Upper lobe of left lung (tissue), 6 donors: ENCODE data around the gene TMTC1. TPM values are rescaled to one million over a fixed set of nuclear protein-coding genes. Genes with fewer than 3 reads are reported as not detected.
"Not testable (repeated sequence)": the region's sequence is repeated elsewhere in the genome, so short reads cannot be mapped to it uniquely, and the experiment has no call there.

Experiments used
- ATAC-seq, 2 donors: fragments of 200-7000 bp; cut with Tn5 transposase; one replicate each; pipeline ENCODE4 v1.9.1; 2022; ENCODE audit warnings: mild to moderate bottlenecking in 2 of 2, moderate library complexity in 2 of 2; ENCODE audit not compliant: low FRiP score in 2 of 2
- DNase-seq, 2 donors: peaks; one replicate each; pipeline ENCODE4 v3.0.0-alpha.2; 2019 to 2020
- H3K27ac ChIP-seq, 4 donors: fragments of 200-600 bp; sonication (generic); one replicate each; pipeline ENCODE4 v1.5.1; 2016 to 2019
- H3K27me3 ChIP-seq, 4 donors: fragments of 200-600 bp; sonication (generic); one replicate each; pipeline ENCODE4 v1.5.1; 2017 to 2019
- H3K36me3 ChIP-seq, 4 donors: fragments of 200-600 bp; sonication (generic); one replicate each; pipeline ENCODE4 v1.5.1; 2016 to 2019
- H3K4me1 ChIP-seq, 4 donors: fragments of 200-600 bp; sonication (generic); one replicate each; pipeline ENCODE4 v1.5.1; 2018 to 2019
- H3K4me3 ChIP-seq, 4 donors: fragments of 200-600 bp; sonication (generic); one replicate each; pipeline ENCODE4 v1.5.1; 2017 to 2019; ENCODE audit warnings: mild to moderate bottlenecking in 2 of 4, moderate library complexity in 1 of 4
- H3K9me3 ChIP-seq, 4 donors: fragments of 200-600 bp; sonication (generic); one replicate each; pipeline ENCODE4 v1.5.1; 2018 to 2019
- CTCF ChIP-seq, 6 experiments: fragments of 450-650 bp in 4 of 6; fragments of 200-600 bp in 2 of 6; sonication (generic) in 2 of 6; IDR thresholded peaks; one replicate each; pipeline ENCODE4 v1.5.1; 2016 to 2019; ENCODE audit warnings: antibody characterized with exemption in 6 of 6
- EP300 ChIP-seq, 4 donors: sonication (generic); formaldehyde crosslinking; IDR thresholded peaks; one replicate each; pipeline ENCODE4 v1.5.1; 2017; ENCODE audit warnings: antibody characterized with exemption in 4 of 4, control low read depth in 2 of 4
- POLR2A ChIP-seq, 4 donors: fragments of 450-650 bp; IDR thresholded peaks; one replicate each; pipeline ENCODE4 v1.5.1; 2016 to 2017; ENCODE audit warnings: antibody characterized with exemption in 4 of 4, mild to moderate bottlenecking in 2 of 4
- POLR2AphosphoS5 ChIP-seq, 2 donors: sonication (generic); formaldehyde crosslinking; IDR thresholded peaks; one replicate each; pipeline ENCODE4 v1.5.1; 2017; ENCODE audit warnings: antibody characterized with exemption in 2 of 2
- WGBS, 2 donors: methylation state at CpG; one replicate each; pipeline ENCODE4 v1.1.5; 2017 to 2018; 5-methylcytosine and 5-hydroxymethylcytosine counted together
- total RNA-seq, 6 donors: library from RNA; depleted of rRNA in 4 of 6; stranded (reverse); fragments of >200 nt in 4 of 6; gene quantifications; one replicate each; pipeline versions ENCODE4 v1.1.0 to v1.2.1, GENCODE V29; 2016 to 2021
- donor health status: DM: no; HTN: no; CAD: no; lungs with moderate emphysema.
- donor health status: DM: no; HTN: yes; CAD: no; lungs with severe emphysema.

TMTC1 gene
- total RNA-seq, 6 donors from 2014 or later, result 25.1 to 39.3 (median 29.7) TPM

- Histone ChIP-seq H3K4me3 (no peak overlapping the region), H3K36me3 (no peaks in the 10 kb centered on the region), H3K27me3 (no peaks in the 10 kb centered on the region), H3K9me3 (no peaks in the 10 kb centered on the region), H3K4me1 (peaks cover 0 to 21% (median 3%) of the 10 kb centered on the region in 4 donors), H3K27ac (no peak overlapping the region)
- TF ChIP-seq POLR2AphosphoS5 (IDR thresholded peaks at IDR 0.05) (no peak), POLR2A (IDR thresholded peaks at IDR 0.05) (no peak)
- no peak for DNase-seq
- ATAC-seq, result no peak
These were observed 227.4 kb downstream of the TMTC1 start for GRCh38 chr12:29556363-29556762.

GRCh38 chr12:29555451-29555850, 228.3 kb downstream of the TMTC1 start:
- H3K4me3 ChIP-seq, H3K36me3 ChIP-seq, H3K27me3 ChIP-seq, H3K9me3 ChIP-seq, H3K27ac ChIP-seq, ATAC-seq, DNase-seq: not testable (repeated sequence)
- H3K4me1 ChIP-seq, result peaks cover 0 to 15% (median 3%) of the 10 kb centered on the region in 4 donors
- 88 to 100% methylated on average over 2 of the region's 2 CpGs for WGBS, 2 donors

GRCh38 chr12:29552994-29553748, 230.6 kb downstream of the TMTC1 start:
- no peak overlapping the region for H3K4me3 ChIP-seq
- TF ChIP-seq EP300 (IDR thresholded peaks at IDR 0.05) (no peak), POLR2A (IDR thresholded peaks at IDR 0.05) (no peak), POLR2AphosphoS5 (IDR thresholded peaks at IDR 0.05) (no peak), CTCF (IDR thresholded peaks at IDR 0.05) (no peak)
- no peaks in the 10 kb centered on the region for H3K9me3 ChIP-seq
- DNase-seq, result no peak
- no peaks in the 10 kb centered on the region for H3K27me3 ChIP-seq
- WGBS, 2 donors, result 39 to 44% methylated on average over 3 of the region's 3 CpGs
- H3K4me1 ChIP-seq, result peaks cover 0 to 4% (median 1%) of the 10 kb centered on the region in 4 donors
- peak overlapping the region in 1 of 4 donors; percentile 7 for H3K27ac ChIP-seq
- no peaks in the 10 kb centered on the region for H3K36me3 ChIP-seq
- peak in 1 of 2 donors; percentile 46 for ATAC-seq

- Histone ChIP-seq H3K4me3 (no peak overlapping the region), H3K9me3 (no peaks in the 10 kb centered on the region), H3K36me3 (no peaks in the 10 kb centered on the region), H3K4me1 (peaks cover 2 to 4% (median 3%) of the 10 kb centered on the region in 4 donors), H3K27ac (peak overlapping the region in 1 of 4 donors; percentile 7), H3K27me3 (no peaks in the 10 kb centered on the region)
- peak; percentile 87 to 90 for ATAC-seq
- TF ChIP-seq CTCF (IDR thresholded peaks at IDR 0.05) (peak; percentile 37 to 85 (median 60)), POLR2A (IDR thresholded peaks at IDR 0.05) (no peak), EP300 (IDR thresholded peaks at IDR 0.05) (no peak), POLR2AphosphoS5 (IDR thresholded peaks at IDR 0.05) (no peak)
- DNase-seq, result peak in 1 of 2 donors; percentile 44
- 0 to 4% methylated on average over 1 of the region's 1 CpG for WGBS, 2 donors
These were observed 231.3 kb downstream of the TMTC1 start for GRCh38 chr12:29552324-29552927.

- WGBS, 2 donors, result 56 to 60% methylated on average over 3 of the region's 3 CpGs
- H3K27ac ChIP-seq, result no peak overlapping the region
- H3K9me3 ChIP-seq, result no peaks in the 10 kb centered on the region
- no peaks in the 10 kb centered on the region for H3K27me3 ChIP-seq
- H3K4me1 ChIP-seq, result peaks cover 5 to 11% (median 7%) of the 10 kb centered on the region in 4 donors
- DNase-seq, result no peak
- no peak overlapping the region for H3K4me3 ChIP-seq
- no peak for TF ChIP-seq CTCF (IDR thresholded peaks at IDR 0.05)
- no peak for TF ChIP-seq POLR2AphosphoS5 (IDR thresholded peaks at IDR 0.05)
- no peak for TF ChIP-seq EP300 (IDR thresholded peaks at IDR 0.05)
- no peak for TF ChIP-seq POLR2A (IDR thresholded peaks at IDR 0.05)
- no peaks in the 10 kb centered on the region for H3K36me3 ChIP-seq
- no peak for ATAC-seq
These were observed 231.9 kb downstream of the TMTC1 start for GRCh38 chr12:29551812-29552211.
